ENCODE data around the gene DCP1B.

Gene DCP1B

GRCh38 chr12:1934068-1934467 is 70.2 kb downstream of the DCP1B start:
- DNase-seq, result no peak

DNA sequence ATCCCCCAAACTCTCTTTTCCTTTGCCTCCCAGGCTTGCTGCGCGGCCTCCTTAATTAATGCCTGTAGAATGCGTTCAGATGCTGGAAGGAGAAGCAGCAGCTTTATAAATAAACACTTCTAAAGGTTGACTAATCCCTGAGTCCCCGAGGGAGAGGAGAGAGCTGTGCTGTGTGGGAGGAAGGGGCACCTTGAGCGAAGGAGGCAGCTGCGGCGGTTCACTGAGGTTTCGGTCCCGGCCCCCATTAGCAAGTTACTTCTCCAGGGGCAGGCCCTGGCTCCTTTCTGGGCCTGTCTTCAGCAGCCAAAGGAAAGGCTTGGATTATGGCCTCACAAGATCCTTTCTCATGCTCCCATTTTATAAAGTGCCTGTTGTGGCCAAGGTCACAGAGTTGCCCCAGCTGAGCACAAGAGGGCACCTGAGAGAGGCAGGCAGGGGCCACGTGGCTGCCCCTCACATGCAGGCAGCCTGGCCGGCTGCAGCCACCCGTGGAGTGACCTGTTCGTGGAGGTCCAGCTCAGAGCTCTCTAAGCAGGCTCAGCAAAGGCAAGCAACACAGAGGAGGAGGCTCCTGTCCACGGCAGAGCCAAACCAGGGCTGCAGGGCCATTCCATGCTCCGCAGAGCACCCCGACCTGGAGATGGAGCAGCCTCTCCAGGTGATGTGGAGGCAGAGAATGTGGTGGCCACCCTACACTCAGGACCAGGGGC is 70.8 kb downstream of the DCP1B start:
- DNase-seq, result no peak

DNA sequence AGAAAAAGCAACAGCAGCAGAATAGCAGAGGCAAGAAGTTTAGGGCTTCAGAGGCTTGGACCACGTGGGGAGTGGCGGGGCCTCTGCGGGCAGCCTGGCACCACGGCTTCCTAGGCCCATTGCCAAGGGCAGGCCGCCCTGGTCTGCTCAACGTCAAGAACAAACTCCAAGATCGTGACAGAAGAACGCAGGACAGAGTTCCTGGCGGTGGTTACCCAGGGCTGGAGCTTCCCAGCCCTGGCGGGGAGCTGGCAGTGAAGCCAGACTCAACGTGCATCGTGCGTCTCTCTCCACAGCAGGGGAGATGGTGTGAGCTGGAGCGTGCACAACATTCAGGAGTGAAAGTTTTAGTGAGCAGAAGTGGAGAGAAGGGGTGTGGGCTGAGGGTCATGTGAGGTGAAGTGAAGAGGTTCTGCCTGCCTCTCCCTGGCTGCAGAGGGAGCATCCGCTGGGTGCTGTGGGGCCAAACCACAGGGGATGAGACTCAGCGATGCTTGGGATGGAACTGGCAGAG is 71.9 kb downstream of the DCP1B start:
- DNase-seq, result no peak

DNA sequence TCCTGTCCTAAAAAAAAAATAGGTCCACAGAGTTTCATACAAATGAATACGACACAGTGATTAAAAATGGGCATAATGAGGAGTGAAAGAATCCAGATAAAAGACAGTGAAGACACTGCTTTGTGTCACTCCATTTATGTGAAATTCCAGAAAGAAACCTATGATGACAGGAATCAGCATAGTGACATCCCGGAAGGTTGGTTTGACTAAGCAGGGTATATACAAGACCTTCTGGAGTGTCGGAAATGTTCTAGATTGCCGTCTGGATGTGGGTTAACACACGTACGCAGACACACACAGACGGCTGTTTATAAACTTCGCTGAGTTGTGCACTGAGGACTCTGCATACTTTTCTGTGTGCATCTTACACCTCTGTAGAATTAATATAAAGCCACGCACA is 72.6 kb downstream of the DCP1B start:
- DNase-seq, result no peak

- no peak for DNase-seq
Observed at GRCh38 chr12:1930803-1931597, 73.3 kb downstream of the DCP1B start.

DNA sequence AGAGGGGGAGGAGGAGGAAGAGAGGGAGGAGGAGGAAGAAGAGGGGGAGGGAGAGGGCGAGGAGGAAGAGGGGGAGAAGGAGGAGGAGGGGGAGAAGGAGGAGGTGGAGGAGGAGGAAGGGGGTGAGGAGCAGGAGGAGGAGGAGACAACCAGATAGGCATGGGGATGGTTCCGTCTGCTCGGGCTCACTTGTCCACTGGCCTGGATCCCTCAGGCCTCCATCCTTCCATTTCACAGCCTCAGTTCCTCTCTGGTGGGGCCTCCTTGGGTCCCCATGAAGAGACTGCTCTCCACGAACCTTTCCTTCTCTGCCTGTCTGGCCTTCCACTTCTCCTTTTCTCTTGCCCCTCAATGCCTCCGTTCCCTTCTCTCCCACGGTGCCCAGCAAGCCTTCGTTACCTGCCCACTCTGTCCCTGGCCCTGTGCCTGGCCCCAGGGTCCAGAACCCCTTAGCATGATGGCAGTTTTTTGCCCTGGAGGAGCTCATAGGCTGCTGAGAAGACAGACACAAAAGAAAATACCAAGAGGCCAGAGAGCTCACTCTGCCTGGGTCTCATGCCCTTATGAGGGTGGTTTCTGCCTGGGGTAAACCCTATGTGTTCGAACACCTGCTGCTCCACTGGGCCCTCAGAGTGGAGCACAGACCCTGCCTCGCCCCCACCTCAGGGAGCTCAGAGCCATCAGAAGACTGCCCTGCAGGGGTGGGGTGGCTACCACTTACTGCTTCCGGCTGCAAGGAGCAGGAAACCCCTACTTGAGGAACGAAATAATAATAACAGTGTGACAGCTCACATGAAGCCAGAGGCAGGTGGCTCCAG is 74.1 kb downstream of the DCP1B start:
- DNase-seq, result no peak

GRCh38 chr12:1929241-1929984 is 74.8 kb downstream of the DCP1B start:
- no peak for DNase-seq

DNA sequence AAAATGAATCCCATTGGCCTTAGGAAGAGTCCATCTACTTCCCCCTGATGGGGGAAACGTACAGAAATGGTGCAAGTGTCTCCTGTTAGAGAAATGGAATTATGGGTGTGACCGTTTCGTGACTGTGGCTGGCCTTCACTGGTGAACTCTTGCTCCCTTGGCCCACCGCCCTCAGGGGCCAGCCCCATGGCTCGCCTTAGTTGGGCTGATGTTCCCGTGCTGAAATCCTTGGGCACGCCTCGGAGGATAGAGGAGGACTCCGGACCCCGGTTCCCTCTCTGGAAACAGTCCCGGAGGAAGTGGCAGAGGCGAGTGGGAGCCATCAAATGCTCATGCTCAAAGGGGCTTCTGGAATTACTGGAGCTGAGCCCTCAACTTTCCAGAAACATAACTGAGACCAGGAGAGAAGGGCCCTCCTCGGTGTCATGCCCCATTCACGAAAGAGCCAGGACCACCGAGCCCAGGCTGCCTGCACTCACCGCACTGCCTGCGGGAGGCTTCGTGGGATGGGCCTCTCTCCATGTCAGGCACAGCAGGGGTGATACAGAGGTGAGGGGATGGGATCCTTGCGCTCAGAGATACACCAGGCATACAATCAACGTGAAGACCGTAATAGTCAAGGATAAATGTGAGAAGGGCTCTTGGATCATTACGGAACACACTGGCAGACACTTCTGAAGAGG is 75.7 kb downstream of the DCP1B start:
- no peak for DNase-seq

GRCh38 chr12:1927751-1928351 is 76.4 kb downstream of the DCP1B start:
- no peak for DNase-seq

GRCh38 chr12:1927051-1927680 is 77.1 kb downstream of the DCP1B start:
- no peak for DNase-seq

- no peak for DNase-seq
Observed at GRCh38 chr12:1926251-1926657, 78.0 kb downstream of the DCP1B start.

DNA sequence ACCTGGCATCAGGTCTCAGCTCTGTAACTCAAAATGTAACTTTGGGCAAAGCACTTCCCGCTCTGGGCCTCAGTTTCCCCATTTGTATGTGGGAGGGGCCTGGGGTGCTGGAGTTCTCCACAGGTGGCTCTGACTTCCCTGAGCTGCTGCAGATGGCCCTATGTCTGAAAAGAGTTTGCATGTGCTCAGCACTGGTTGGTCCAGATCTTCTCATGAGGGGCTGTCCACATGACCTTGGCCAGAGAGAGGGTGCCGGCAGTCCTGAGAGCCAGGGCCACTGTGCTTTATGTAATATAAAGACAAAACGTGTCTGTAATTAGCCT is 78.6 kb downstream of the DCP1B start:
- DNase-seq, result no peak

- no peak for DNase-seq
Observed at GRCh38 chr12:1924996-1925683, 79.1 kb downstream of the DCP1B start.

GRCh38 chr12:1922985-1923384 is 81.3 kb downstream of the DCP1B start:
- DNase-seq, result no peak

DNA sequence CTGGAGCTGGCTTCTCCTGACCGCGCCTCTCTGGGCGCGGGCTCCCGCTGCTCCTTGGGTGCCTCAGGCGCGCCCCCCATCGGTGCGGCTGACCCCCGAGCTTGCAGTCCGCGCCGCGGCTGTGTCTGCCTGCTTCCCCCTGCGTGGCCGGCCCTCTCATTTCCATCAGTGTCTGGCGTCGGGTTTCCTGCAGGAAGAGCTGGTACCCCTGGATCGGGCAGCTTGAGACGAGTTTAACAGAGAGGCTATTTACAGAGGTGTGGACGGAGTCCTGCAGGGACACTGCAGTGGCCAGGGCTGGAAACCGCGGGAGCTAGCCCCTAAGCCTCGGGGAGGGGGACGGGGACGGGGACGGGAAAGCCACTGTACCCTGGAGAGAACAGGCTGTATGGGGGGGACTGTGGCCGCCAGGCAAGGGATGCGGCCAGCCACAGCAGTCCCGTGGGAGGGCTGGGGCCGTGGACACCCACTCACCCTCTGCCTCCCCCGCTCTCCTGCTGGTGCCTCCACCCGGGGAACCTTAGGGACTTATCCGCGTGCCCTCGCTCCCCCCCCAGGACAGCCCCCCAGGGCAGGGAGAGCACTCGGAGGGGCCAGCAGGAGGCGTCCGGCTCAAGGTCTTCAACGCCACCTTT is 82.1 kb downstream of the DCP1B start:
- DNase-seq, result no peak

DNA sequence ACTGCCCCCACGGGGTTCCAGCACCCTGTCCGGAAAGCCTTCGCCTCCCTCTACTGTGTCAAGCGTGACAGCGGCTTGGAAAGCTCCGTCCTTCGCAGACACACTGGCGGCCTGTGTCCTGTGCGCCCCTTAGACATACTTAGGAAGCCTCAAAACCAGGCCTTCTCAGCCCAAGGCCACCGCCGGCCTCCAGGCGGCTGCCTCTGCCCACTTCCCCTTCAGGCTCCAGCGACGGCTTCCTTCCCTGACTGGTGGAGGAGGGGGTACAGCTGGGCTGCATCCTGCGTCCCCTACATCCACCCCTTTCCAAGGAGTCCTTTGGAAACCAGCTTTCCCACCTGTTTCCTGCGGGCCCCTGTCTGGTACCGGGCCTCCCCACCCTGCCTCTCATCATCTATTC is 83.3 kb downstream of the DCP1B start:
- DNase-seq, result no peak

DNA sequence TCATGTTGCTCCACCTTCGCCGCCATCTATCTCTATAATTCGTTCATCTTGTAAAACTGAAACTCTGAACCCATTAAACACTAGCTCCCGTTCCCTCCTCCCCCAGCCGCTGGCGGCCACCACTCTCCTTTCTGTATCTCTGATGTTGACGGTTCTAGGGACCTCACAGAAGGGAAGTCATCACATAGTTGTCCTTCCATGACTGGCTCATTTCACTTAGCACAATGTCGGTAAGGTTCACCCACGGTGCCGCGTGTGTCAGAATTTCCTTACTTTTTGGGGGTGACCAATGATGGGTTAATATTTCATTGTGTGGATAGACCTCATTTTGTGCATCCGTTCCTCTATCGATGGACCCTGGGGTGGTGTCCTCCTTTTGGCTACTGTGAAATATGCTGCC is 83.8 kb downstream of the DCP1B start:
- no peak for DNase-seq

DNA sequence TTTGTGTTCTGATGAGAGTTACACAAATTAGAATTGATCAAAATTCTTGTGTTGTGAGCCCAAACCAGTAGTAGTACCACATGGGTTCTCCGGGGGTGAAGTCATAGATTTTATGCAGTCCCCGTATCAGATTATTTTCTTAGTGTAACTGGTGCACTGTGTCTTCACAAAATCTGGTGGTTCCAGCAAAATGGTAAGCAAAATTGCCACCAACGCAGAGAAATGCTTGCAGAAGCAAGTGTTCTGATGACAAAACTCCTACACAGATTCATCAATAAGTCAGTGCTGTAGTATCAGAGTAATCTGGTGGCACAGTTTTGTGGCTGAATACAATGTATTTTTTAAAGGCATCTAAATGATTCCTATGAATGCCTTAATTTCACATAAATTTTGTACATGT is 84.5 kb downstream of the DCP1B start:
- no peak for DNase-seq

GRCh38 chr12:1919284-1919683 is 85.0 kb downstream of the DCP1B start:
- DNase-seq, result no peak

DNA sequence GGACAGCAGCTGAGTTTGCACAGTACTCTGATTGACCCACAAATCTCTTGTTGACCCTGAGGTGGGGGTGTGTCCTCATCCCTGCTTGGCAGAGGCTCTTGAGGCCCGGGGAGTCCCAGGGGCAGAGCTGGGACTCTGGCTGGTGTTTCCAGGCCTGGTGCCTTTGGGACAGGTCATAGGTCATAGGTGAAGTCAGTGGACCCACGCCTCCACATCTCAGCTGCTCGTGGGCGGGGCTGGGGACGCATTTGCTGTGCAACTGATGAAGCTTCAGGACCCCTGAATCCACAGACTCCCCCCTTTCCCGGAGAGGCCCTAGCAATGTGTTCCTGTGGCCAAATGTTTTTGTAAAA is 85.4 kb downstream of the DCP1B start:
- no peak for DNase-seq
